ENCODE data around the gene EXOC3.

EXOC3 gene

DNA sequence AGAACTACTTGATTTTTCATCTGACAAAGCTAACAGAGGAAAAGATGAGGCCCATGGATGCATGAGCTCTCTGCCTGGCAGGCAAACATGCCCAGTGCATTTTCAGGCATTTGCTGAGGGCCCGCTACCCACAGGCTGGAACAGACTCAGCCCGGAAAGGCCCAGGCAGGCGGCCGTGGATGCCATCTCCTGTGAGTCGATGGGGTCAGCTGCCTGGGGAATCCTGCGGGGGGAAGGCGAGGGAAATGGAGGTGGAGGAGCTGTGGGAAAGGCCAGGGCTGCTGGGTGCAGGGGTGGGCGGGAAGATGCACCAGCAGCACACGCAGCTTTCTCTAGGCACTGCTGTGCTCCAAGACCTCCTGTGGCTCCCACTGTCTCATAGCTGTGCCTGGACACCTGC is 67.5 kb downstream of the EXOC3 start:
- H3K27me3 ChIP-seq (ENCODE audit: insufficient read depth, poor library complexity, severe bottlenecking) = peaks cover 2% of the 10 kb centered on the region
- H3K4me3 ChIP-seq (replicated peaks; ENCODE audit: insufficient read depth, low read length) = no peak overlapping the region
- H3K27ac ChIP-seq (replicated peaks) = no peak overlapping the region
- TF ChIP-seq, protein P1, sequence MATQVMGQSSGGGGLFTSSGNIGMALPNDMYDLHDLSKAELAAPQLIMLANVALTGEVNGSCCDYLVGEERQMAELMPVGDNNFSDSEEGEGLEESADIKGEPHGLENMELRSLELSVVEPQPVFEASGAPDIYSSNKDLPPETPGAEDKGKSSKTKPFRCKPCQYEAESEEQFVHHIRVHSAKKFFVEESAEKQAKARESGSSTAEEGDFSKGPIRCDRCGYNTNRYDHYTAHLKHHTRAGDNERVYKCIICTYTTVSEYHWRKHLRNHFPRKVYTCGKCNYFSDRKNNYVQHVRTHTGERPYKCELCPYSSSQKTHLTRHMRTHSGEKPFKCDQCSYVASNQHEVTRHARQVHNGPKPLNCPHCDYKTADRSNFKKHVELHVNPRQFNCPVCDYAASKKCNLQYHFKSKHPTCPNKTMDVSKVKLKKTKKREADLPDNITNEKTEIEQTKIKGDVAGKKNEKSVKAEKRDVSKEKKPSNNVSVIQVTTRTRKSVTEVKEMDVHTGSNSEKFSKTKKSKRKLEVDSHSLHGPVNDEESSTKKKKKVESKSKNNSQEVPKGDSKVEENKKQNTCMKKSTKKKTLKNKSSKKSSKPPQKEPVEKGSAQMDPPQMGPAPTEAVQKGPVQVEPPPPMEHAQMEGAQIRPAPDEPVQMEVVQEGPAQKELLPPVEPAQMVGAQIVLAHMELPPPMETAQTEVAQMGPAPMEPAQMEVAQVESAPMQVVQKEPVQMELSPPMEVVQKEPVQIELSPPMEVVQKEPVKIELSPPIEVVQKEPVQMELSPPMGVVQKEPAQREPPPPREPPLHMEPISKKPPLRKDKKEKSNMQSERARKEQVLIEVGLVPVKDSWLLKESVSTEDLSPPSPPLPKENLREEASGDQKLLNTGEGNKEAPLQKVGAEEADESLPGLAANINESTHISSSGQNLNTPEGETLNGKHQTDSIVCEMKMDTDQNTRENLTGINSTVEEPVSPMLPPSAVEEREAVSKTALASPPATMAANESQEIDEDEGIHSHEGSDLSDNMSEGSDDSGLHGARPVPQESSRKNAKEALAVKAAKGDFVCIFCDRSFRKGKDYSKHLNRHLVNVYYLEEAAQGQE (IDR thresholded peaks at IDR 0.05; ENCODE audit: insufficient replicate concordance, low read depth) = no peak
- TF ChIP-seq SPI1 (IDR thresholded peaks at IDR 0.05; ENCODE audit: borderline replicate concordance, low read depth) (no peak), POLR2AphosphoS5 (IDR thresholded peaks at IDR 0.05; ENCODE audit: low read depth) (no peak), GABPA (IDR thresholded peaks at IDR 0.05; ENCODE audit: low read depth) (no peak)
- TF ChIP-seq, protein P2, sequence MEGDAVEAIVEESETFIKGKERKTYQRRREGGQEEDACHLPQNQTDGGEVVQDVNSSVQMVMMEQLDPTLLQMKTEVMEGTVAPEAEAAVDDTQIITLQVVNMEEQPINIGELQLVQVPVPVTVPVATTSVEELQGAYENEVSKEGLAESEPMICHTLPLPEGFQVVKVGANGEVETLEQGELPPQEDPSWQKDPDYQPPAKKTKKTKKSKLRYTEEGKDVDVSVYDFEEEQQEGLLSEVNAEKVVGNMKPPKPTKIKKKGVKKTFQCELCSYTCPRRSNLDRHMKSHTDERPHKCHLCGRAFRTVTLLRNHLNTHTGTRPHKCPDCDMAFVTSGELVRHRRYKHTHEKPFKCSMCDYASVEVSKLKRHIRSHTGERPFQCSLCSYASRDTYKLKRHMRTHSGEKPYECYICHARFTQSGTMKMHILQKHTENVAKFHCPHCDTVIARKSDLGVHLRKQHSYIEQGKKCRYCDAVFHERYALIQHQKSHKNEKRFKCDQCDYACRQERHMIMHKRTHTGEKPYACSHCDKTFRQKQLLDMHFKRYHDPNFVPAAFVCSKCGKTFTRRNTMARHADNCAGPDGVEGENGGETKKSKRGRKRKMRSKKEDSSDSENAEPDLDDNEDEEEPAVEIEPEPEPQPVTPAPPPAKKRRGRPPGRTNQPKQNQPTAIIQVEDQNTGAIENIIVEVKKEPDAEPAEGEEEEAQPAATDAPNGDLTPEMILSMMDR (IDR thresholded peaks at IDR 0.05; ENCODE audit: insufficient read depth, low read length) = no peak
- no peak for DNase-seq (ENCODE audit: low read depth in 1 of 2, low spot score in 1 of 2)

DNA sequence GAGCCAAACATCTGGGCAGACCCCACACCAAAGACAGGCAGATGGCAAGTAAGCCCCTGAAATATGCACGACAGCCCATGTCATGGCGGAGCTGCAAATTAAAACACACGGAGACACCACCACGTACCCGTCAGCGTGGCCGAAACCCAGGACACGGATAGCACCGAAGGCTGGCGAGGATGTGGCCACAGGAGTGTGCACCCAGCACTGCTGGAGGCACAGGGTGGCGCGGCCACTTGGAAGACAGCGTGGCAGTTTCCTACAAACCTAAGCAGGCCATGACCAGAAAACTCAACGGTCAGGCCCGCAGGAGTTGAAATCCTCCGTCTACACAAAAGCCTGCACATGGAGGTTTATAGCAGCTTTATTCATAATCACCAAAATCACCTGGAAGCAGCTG is 68.5 kb downstream of the EXOC3 start:
- DNase-seq (ENCODE audit: low read depth in 1 of 2, low spot score in 1 of 2) = no peak
- H3K27ac ChIP-seq (replicated peaks) = no peak overlapping the region
- H3K4me3 ChIP-seq (replicated peaks; ENCODE audit: insufficient read depth, low read length) = no peak overlapping the region
- H3K27me3 ChIP-seq (ENCODE audit: insufficient read depth, poor library complexity, severe bottlenecking) = peaks cover 2% of the 10 kb centered on the region
- TF ChIP-seq, protein P2 (IDR thresholded peaks at IDR 0.05; ENCODE audit: insufficient read depth, low read length) = no peak
- TF ChIP-seq SPI1 (IDR thresholded peaks at IDR 0.05; ENCODE audit: borderline replicate concordance, low read depth) = no peak
- TF ChIP-seq GABPA (IDR thresholded peaks at IDR 0.05; ENCODE audit: low read depth) = no peak
- TF ChIP-seq POLR2AphosphoS5 (IDR thresholded peaks at IDR 0.05; ENCODE audit: low read depth) = no peak
- TF ChIP-seq, protein P1 (IDR thresholded peaks at IDR 0.05; ENCODE audit: insufficient replicate concordance, low read depth) = no peak

DNA sequence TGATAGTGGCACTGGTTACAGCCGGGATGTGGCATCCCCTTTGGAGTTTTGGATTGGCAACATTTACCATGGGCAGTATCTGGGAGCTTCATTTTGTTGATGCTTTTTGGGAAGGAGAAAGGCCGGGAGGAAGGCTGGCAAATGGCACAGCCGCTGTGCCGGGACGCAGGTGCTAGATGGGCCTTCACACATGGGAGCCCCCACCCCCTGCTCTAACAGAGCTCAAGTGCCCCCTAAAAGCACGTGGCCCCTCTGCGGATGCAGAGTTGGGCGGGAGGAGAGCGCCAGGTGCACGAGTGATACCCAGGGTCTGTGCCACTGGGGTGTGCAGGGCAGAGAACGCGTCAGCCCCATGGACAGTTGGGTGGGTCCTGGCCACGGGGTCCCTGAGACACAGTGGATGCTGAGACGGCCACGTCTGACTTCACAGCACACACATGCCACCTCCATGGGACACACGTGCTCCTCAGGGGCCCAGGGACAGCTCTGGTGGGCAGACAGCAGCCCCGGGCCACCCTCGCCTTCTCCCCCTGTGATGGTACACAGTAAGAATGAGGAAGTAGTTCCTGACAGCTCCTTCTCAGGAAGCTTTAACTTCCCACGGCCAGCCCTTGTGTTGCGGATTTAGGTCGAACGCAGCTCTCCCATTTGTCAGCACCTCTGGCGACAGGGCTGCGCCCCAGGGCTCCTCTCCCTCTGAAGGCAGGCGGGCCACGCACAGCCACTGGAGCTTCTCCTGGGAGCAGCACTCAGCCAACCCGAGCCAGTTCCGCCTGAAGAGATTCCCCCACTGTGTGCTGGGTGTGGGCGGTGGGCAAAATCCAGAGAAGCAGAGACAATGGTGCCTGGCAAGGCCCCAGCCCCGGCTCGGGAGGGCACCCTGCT is 70.5 kb downstream of the EXOC3 start:
- no peak overlapping the region for H3K4me3 ChIP-seq (replicated peaks; ENCODE audit: insufficient read depth, low read length)
- peaks cover 4% of the 10 kb centered on the region for H3K27me3 ChIP-seq (ENCODE audit: insufficient read depth, poor library complexity, severe bottlenecking)
- TF ChIP-seq SPI1 (IDR thresholded peaks at IDR 0.05; ENCODE audit: borderline replicate concordance, low read depth) (no peak), GABPA (IDR thresholded peaks at IDR 0.05; ENCODE audit: low read depth) (no peak)
- TF ChIP-seq, protein P1 (IDR thresholded peaks at IDR 0.05; ENCODE audit: insufficient replicate concordance, low read depth) = no peak
- H3K27ac ChIP-seq (replicated peaks) = no peak overlapping the region
- DNase-seq (ENCODE audit: low read depth in 1 of 2, low spot score in 1 of 2) = no peak

All from HL-60 (cell line).